Caco-2 (cell line): ENCODE measurements around the gene SLC25A40. TPM values are rescaled to one million over a fixed set of nuclear protein-coding genes. Genes with fewer than 3 reads are reported as not detected.
"Not testable (repeated sequence)": the region's sequence is repeated elsewhere in the genome, so short reads cannot be mapped to it uniquely, and the experiment has no call there.

Experiments
- BruUV-seq: library from RNA; stranded (reverse); fragments of 400-500 nt; replicated peaks from 2 replicates; lab custom pipeline; 2021; lab: Mats Ljungman, UMichigan
- CTCF ChIA-PET: fragments of 300-600 bp; sonication (Branson Sonifier 250); formaldehyde crosslinking; loops from one replicate; lab custom pipeline; 2022; ENCODE audit warnings: antibody characterized with exemption; lab: Charles Lee
- POLR2A ChIA-PET: fragments of 300-600 bp; sonication (Branson Sonifier 250); formaldehyde crosslinking; loops from one replicate; lab custom pipeline; 2022; ENCODE audit warnings: antibody characterized with exemption; lab: Charles Lee
- DNase-seq, 2 experiments: peaks; one replicate each; pipeline versions ENCODE4 v3.0.0 to v3.0.0-alpha.2; 2020 to 2022
- H3K27me3 ChIP-seq: replicated peaks from 2 replicates; pipeline ENCODE4 v1.6.0; 2011; ENCODE audit warnings: low read length; ENCODE audit not compliant: control insufficient read depth, insufficient read depth
- H3K36me3 ChIP-seq: 2 replicates; pipeline ENCODE4 v1.5.1; 2011; ENCODE audit warnings: low read length; ENCODE audit not compliant: control insufficient read depth, insufficient read depth
- H3K4me1 ChIP-seq: fragments of 250-450 bp; sonication (Bioruptor Pico); 2 replicates; pipeline ENCODE4 v1.5.1; 2020; ENCODE audit warnings: mild to moderate bottlenecking
- H3K4me3 ChIP-seq: 2 replicates; pipeline ENCODE4 v1.5.1; 2011; ENCODE audit warnings: low read depth, mild to moderate bottlenecking, control low read depth, low read length
- H3K9me3 ChIP-seq: fragments of 250-450 bp; sonication (Bioruptor Pico); 2 replicates; pipeline ENCODE4 v1.5.1; 2020; ENCODE audit warnings: mild to moderate bottlenecking, moderate library complexity
- H3K27ac Mint-ChIP-seq: one replicate; pipeline ENCODE4 v1.8.0; 2022; ENCODE audit warnings: mixed read lengths; ENCODE audit not compliant: unreplicated experiment
- H3K27me3 Mint-ChIP-seq: one replicate; pipeline ENCODE4 v1.8.0; 2022; ENCODE audit warnings: mixed read lengths; ENCODE audit not compliant: insufficient read depth, unreplicated experiment
- H3K36me3 Mint-ChIP-seq: one replicate; pipeline ENCODE4 v1.8.0; 2022; ENCODE audit warnings: mild to moderate bottlenecking, mixed read lengths; ENCODE audit not compliant: insufficient read depth, unreplicated experiment
- H3K4me1 Mint-ChIP-seq: one replicate; pipeline ENCODE4 v1.8.0; 2022; ENCODE audit warnings: low read depth, mixed read lengths; ENCODE audit not compliant: unreplicated experiment
- H3K4me3 Mint-ChIP-seq: one replicate; pipeline ENCODE4 v1.8.0; 2022; ENCODE audit warnings: mild to moderate bottlenecking, moderate library complexity, mixed read lengths; ENCODE audit not compliant: unreplicated experiment
- H3K9me3 Mint-ChIP-seq: one replicate; pipeline ENCODE4 v1.8.0; 2022; ENCODE audit warnings: mixed read lengths; ENCODE audit not compliant: unreplicated experiment
- CTCF ChIP-seq, 2 experiments: fragments of 200-600 bp in 1 of 2; IDR thresholded peaks; 1 replicate in 1 of 2; 2 replicates in 1 of 2; pipeline versions ENCODE4 v1.5.1 to v1.8.0; 2011 to 2022; ENCODE audit warnings: antibody characterized with exemption in 1 of 2, control low read depth in 1 of 2, inconsistent platforms in 1 of 2, low read depth in 1 of 2, low read length in 1 of 2, mild to moderate bottlenecking in 1 of 2, moderate library complexity in 1 of 2; ENCODE audit not compliant: insufficient read depth in 1 of 2, severe bottlenecking in 1 of 2, unreplicated experiment in 1 of 2
- intact Hi-C: fragments of 100-400 bp; cut with micrococcal nuclease; formaldehyde crosslinking; loops from one replicate; pipeline ENCODE4 v1.10.0; 2022; ENCODE audit not compliant: unreplicated experiment
- total RNA-seq: library from RNA; stranded (reverse); gene quantifications from 2 replicates; pipeline ENCODE4 v1.2.3, GENCODE V29; 2022

Gene SLC25A40
- total RNA-seq, 1 experiment from 2014 or later = 21.1 TPM

- no TSS peak for BruUV-seq
- Histone ChIP-seq H3K4me1 (no peaks in the 10 kb centered on the region), H3K4me3 (no peak overlapping the region), H3K9me3 (no peaks in the 10 kb centered on the region), H3K27me3 (no peaks in the 10 kb centered on the region), H3K36me3 (no peaks in the 10 kb centered on the region)
- no peak for TF ChIP-seq CTCF (IDR thresholded peaks at IDR 0.05; ENCODE audit: insufficient read depth in 1 of 2, low read depth in 1 of 2, low read length in 1 of 2, severe bottlenecking in 1 of 2, unreplicated experiment in 1 of 2)
- Mint-ChIP-seq H3K4me1 (no peaks in the 10 kb centered on the region), H3K27me3 (no peaks in the 10 kb centered on the region), H3K27ac (no peak overlapping the region), H3K4me3 (no peak overlapping the region), H3K36me3 (no peaks in the 10 kb centered on the region), H3K9me3 (no peaks in the 10 kb centered on the region)
- intact Hi-C loops = no loop called here
- ChIA-PET CTCF (no interaction called here), POLR2A (no interaction called here)
- DNase-seq = no peak
Observed at GRCh38 chr7:87919875-87920274, 43.7 kb upstream of the SLC25A40 start.

- Mint-ChIP-seq H3K9me3 (no peaks in the 10 kb centered on the region), H3K4me1 (no peaks in the 10 kb centered on the region), H3K36me3 (no peaks in the 10 kb centered on the region), H3K27me3 (no peaks in the 10 kb centered on the region), H3K27ac (no peak overlapping the region), H3K4me3 (no peak overlapping the region)
- intact Hi-C loops = no loop called here
- H3K27me3 ChIP-seq = no peaks in the 10 kb centered on the region
- no peaks in the 10 kb centered on the region for H3K36me3 ChIP-seq
- H3K4me3 ChIP-seq = no peak overlapping the region
- no peaks in the 10 kb centered on the region for H3K9me3 ChIP-seq
- no peaks in the 10 kb centered on the region for H3K4me1 ChIP-seq
- TF ChIP-seq CTCF (IDR thresholded peaks at IDR 0.05; ENCODE audit: insufficient read depth in 1 of 2, low read depth in 1 of 2, low read length in 1 of 2, severe bottlenecking in 1 of 2, unreplicated experiment in 1 of 2) = no peak
- POLR2A ChIA-PET = no interaction called here
- no TSS peak for BruUV-seq
- DNase-seq = no peak
- CTCF ChIA-PET = no interaction called here
Observed at GRCh38 chr7:87918740-87919139, 42.6 kb upstream of the SLC25A40 start.

GRCh38 chr7:87912121-87912520 is 36.0 kb upstream of the SLC25A40 start:
- ChIA-PET CTCF (no interaction called here), POLR2A (no interaction called here)
- H3K4me3 Mint-ChIP-seq = no peak overlapping the region
- H3K27me3 Mint-ChIP-seq = no peaks in the 10 kb centered on the region
- intact Hi-C loops = no loop called here
- H3K4me1 ChIP-seq = peaks cover 10% of the 10 kb centered on the region
- H3K27ac Mint-ChIP-seq = no peak overlapping the region
- DNase-seq = no peak
- no peaks in the 10 kb centered on the region for H3K36me3 ChIP-seq
- no peaks in the 10 kb centered on the region for H3K9me3 Mint-ChIP-seq
- no peaks in the 10 kb centered on the region for H3K9me3 ChIP-seq
- no TSS peak for BruUV-seq
- H3K36me3 Mint-ChIP-seq = peaks cover 20% of the 10 kb centered on the region
- H3K4me1 Mint-ChIP-seq = peaks cover 7% of the 10 kb centered on the region
- no peaks in the 10 kb centered on the region for H3K27me3 ChIP-seq
- no peak for TF ChIP-seq CTCF (IDR thresholded peaks at IDR 0.05; ENCODE audit: insufficient read depth in 1 of 2, low read depth in 1 of 2, low read length in 1 of 2, severe bottlenecking in 1 of 2, unreplicated experiment in 1 of 2)
- H3K4me3 ChIP-seq = no peak overlapping the region

- intact Hi-C loops = loop anchor here (5.0 kb wide), 1 partner anchor 203 kb away; no protein-coding TSS in a partner anchor
- peaks cover 32% of the 10 kb centered on the region for H3K36me3 Mint-ChIP-seq
- H3K27me3 Mint-ChIP-seq, H3K4me3 ChIP-seq, H3K9me3 Mint-ChIP-seq, BruUV-seq, H3K36me3 ChIP-seq, H3K4me3 Mint-ChIP-seq, H3K27ac Mint-ChIP-seq, CTCF ChIA-PET, H3K27me3 ChIP-seq, DNase-seq, H3K4me1 Mint-ChIP-seq, H3K9me3 ChIP-seq: not testable (repeated sequence)
- POLR2A ChIA-PET = interaction anchor here (0.6 kb wide), 1 partner anchor 389 kb away, joined by 3 read pairs; no protein-coding TSS in a partner anchor
- H3K4me1 ChIP-seq = peaks cover 19% of the 10 kb centered on the region
Observed at GRCh38 chr7:87908814-87909213, 32.7 kb upstream of the SLC25A40 start.

GRCh38 chr7:87907136-87907906 is 31.2 kb upstream of the SLC25A40 start:
- H3K4me3 Mint-ChIP-seq, H3K27ac Mint-ChIP-seq, H3K27me3 Mint-ChIP-seq, H3K9me3 Mint-ChIP-seq, CTCF ChIA-PET, H3K27me3 ChIP-seq, H3K4me3 ChIP-seq, POLR2A ChIA-PET, DNase-seq, H3K4me1 Mint-ChIP-seq, H3K9me3 ChIP-seq, H3K36me3 ChIP-seq: not testable (repeated sequence)
- H3K4me1 ChIP-seq = peaks cover 19% of the 10 kb centered on the region
- peaks cover 40% of the 10 kb centered on the region for H3K36me3 Mint-ChIP-seq
- BruUV-seq = TSS peak; percentile 16
- intact Hi-C loops = loop anchor here (2.0 to 5.0 kb wide), 2 partner anchors 27 to 205 kb away; partner anchors contain the start of gene ADAM22
